MCF 10A (cell line): Measurements from ENCODE around the gene CPA1. TPM values are rescaled to one million over a fixed set of nuclear protein-coding genes. Genes with fewer than 3 reads are reported as not detected.

Experiments
- BruUV-seq: library from RNA; stranded (reverse); fragments of 400-500 nt; replicated peaks from 2 replicates; lab custom pipeline; 2021; lab: Mats Ljungman, UMichigan
- CTCF ChIA-PET: fragments of 300-600 bp; sonication (Branson Sonifier 250); formaldehyde crosslinking; extraction: SDS; loops from one replicate; lab custom pipeline; 2021; ENCODE audit warnings: antibody characterized with exemption, inconsistent platforms; lab: Yijun Ruan, JAX
- POLR2A ChIA-PET: fragments of 300-600, 350-650 bp; sonication (Branson Sonifier 250); formaldehyde crosslinking; extraction: SDS; loops from one replicate; lab custom pipeline; 2020; ENCODE audit warnings: antibody characterized with exemption, inconsistent platforms; lab: Yijun Ruan, JAX
- DNase-seq: peaks from one replicate; pipeline ENCODE4 v3.0.0-alpha.2; 2018; ENCODE audit not compliant: unreplicated experiment
- H3K27ac Mint-ChIP-seq: one replicate; pipeline ENCODE4 v1.8.0; 2022; ENCODE audit warnings: mild to moderate bottlenecking, low read depth, mixed read lengths; ENCODE audit not compliant: unreplicated experiment
- H3K27me3 Mint-ChIP-seq: one replicate; pipeline ENCODE4 v1.8.0; 2022; ENCODE audit warnings: mixed read lengths; ENCODE audit not compliant: insufficient read depth, unreplicated experiment
- H3K36me3 Mint-ChIP-seq: one replicate; pipeline ENCODE4 v1.8.0; 2022; ENCODE audit warnings: mild to moderate bottlenecking, moderate library complexity, mixed read lengths; ENCODE audit not compliant: insufficient read depth, unreplicated experiment
- H3K4me1 Mint-ChIP-seq: one replicate; pipeline ENCODE4 v1.8.0; 2022; ENCODE audit warnings: mixed read lengths; ENCODE audit not compliant: insufficient read depth, unreplicated experiment
- H3K4me3 Mint-ChIP-seq: one replicate; pipeline ENCODE4 v1.8.0; 2022; ENCODE audit warnings: mild to moderate bottlenecking, moderate library complexity, mixed read lengths; ENCODE audit not compliant: unreplicated experiment
- H3K9me3 Mint-ChIP-seq: one replicate; pipeline ENCODE4 v1.8.0; 2022; ENCODE audit warnings: mixed read lengths; ENCODE audit not compliant: unreplicated experiment
- CTCF ChIP-seq: fragments of 200-600 bp; IDR thresholded peaks from one replicate; pipeline ENCODE4 v1.8.0; 2022; ENCODE audit warnings: antibody characterized with exemption, mild to moderate bottlenecking; ENCODE audit not compliant: unreplicated experiment
- intact Hi-C: fragments of 100-400 bp; cut with micrococcal nuclease; formaldehyde crosslinking; loops from 2 replicates; pipeline ENCODE4 v1.14.1; 2022
- total RNA-seq: library from RNA; stranded (reverse); gene quantifications from 2 replicates; pipeline ENCODE4 v1.2.3, GENCODE V29; 2022

The CPA1 gene
- total RNA-seq, 1 experiment from 2014 or later = not detected

- Mint-ChIP-seq H3K4me1 (peaks cover 47% of the 10 kb centered on the region), H3K36me3 (no peaks in the 10 kb centered on the region), H3K9me3 (no peaks in the 10 kb centered on the region), H3K27me3 (no peaks in the 10 kb centered on the region), H3K27ac (peak overlapping the region; percentile 55), H3K4me3 (no peak overlapping the region)
- ChIA-PET POLR2A (interaction anchor here (0.6 to 2.3 kb wide), 5 partner anchors 17 to 58 kb away, joined by 3 to 12 read pairs (median 4); partner anchors contain the start of gene CPA4), CTCF (interaction anchor here (0.6 to 0.7 kb wide), 2 partner anchors 214 to 1488 kb away, joined by 3 read pairs; no protein-coding TSS in a partner anchor)
- no peak for TF ChIP-seq CTCF
- BruUV-seq = no TSS peak
- DNase-seq = no peak
- intact Hi-C loops = loop anchor here (10.0 kb wide), 1 partner anchor 146 kb away; the partner anchor contains the start of genes SSMEM1 and TMEM209
These were observed 29.1 kb upstream of the CPA1 start for GRCh38 chr7:130350945-130351790.

GRCh38 chr7:130351791-130352090 is 28.6 kb upstream of the CPA1 start:
- no peak for TF ChIP-seq CTCF
- Mint-ChIP-seq H3K27ac (no peak overlapping the region), H3K36me3 (no peaks in the 10 kb centered on the region), H3K4me1 (peaks cover 52% of the 10 kb centered on the region), H3K4me3 (peak overlapping the region; percentile 29), H3K9me3 (no peaks in the 10 kb centered on the region), H3K27me3 (no peaks in the 10 kb centered on the region)
- ChIA-PET POLR2A (interaction anchor here (1.2 to 2.3 kb wide), 2 partner anchors 18 to 58 kb away, joined by 4 to 12 read pairs; partner anchors contain the start of gene CPA4), CTCF (interaction anchor here (0.7 kb wide), 1 partner anchor 214 kb away, joined by 3 read pairs; no protein-coding TSS in a partner anchor)
- BruUV-seq = no TSS peak
- intact Hi-C loops = loop anchor here (10.0 kb wide), 1 partner anchor 147 kb away; the partner anchor contains the start of genes SSMEM1 and TMEM209
- DNase-seq = no peak

DNA sequence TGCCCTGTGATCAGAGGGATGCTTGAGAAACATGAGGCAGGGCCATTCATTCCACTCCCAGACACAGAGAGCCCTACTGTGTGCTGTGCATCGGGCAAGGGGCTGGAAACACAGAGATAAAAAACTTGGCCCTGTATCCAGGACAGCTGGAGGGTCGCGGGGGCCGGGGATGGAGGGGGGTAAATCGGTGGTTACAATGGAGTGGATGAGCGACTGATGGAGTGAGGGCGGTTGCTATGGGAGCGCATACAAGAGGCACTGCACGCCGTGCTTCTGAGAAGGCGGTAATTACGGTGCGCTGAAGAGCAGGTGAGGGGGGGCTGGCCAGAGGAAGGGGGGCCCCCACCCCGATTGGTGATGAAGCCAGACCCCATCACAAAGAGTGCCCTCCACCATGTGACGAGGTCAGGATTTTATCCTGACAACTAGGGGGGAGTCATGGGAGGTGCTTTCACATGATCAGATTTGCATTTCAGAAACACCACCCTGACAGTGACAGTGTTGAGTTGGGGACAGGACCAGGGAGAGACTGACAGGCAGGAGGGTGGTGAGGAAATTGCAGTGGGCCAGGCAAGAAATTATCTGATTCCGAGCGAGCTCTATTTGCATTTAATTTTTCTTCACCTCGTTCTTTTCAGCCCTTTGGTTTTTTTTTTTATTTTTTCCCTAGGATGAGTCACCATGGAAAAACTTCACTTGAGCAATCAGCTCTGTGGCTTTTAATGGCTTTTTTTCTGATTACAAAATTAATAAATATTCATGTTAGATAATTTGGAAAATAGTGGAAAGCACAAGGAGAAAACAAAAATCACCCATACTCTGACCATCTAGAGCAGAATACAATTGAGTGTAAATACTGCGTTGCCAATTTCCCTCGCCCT is 27.9 kb upstream of the CPA1 start:
- no peak for TF ChIP-seq CTCF
- H3K4me3 Mint-ChIP-seq = peak overlapping the region; percentile 29
- POLR2A ChIA-PET = interaction anchor here (0.6 to 2.3 kb wide), 5 partner anchors 11 to 486 kb away, joined by 3 to 12 read pairs (median 4); partner anchors contain the start of gene CPA4
- H3K27ac Mint-ChIP-seq = no peak overlapping the region
- peaks cover 57% of the 10 kb centered on the region for H3K4me1 Mint-ChIP-seq
- no peaks in the 10 kb centered on the region for H3K9me3 Mint-ChIP-seq
- CTCF ChIA-PET = interaction anchor here (0.7 to 0.9 kb wide), 2 partner anchors 58 to 215 kb away, joined by 3 read pairs; no protein-coding TSS in a partner anchor
- H3K27me3 Mint-ChIP-seq = no peaks in the 10 kb centered on the region
- peak; percentile 65 for DNase-seq
- H3K36me3 Mint-ChIP-seq = peaks cover 5% of the 10 kb centered on the region
- BruUV-seq = no TSS peak
- intact Hi-C loops = loop anchor here (10.0 kb wide), 1 partner anchor 148 kb away; the partner anchor contains the start of genes SSMEM1 and TMEM209
